LHCN-M2 (cell line): Measurements from ENCODE around the gene FXYD7. TPM values are rescaled to one million over a fixed set of nuclear protein-coding genes. Genes with fewer than 3 reads are reported as not detected.

ENCODE experiments used
- DNase-seq: peaks from one replicate; pipeline ENCODE4 v3.0.0-alpha.2; 2012; ENCODE audit warnings: low read depth
- total RNA-seq: library from RNA; depleted of rRNA; stranded (reverse); fragments of >200 nt; gene quantifications from 2 replicates; pipeline ENCODE4 v1.2.3, GENCODE V29; 2014

The FXYD7 gene
- total RNA-seq, 1 experiment from 2014 or later = not detected

- no peak for DNase-seq
Observed at GRCh38 chr19:35110974-35111373, 32.1 kb upstream of the FXYD7 start.

- DNase-seq = no peak
Observed at GRCh38 chr19:35112995-35113688, 29.9 kb upstream of the FXYD7 start.

GRCh38 chr19:35114353-35115176, 28.5 kb upstream of the FXYD7 start:
- DNase-seq = peak; percentile 30

GRCh38 chr19:35115177-35115951, 27.7 kb upstream of the FXYD7 start, which contains the start of gene FXYD3:
FXYD3 (plus strand) TSS chr19:35115823; CDS start chr19:35119377, 3,554 bp downstream.
- DNase-seq = no peak

- no peak for DNase-seq
Observed at GRCh38 chr19:35116072-35116801, 26.8 kb upstream of the FXYD7 start.

- no peak for DNase-seq
Observed at GRCh38 chr19:35117116-35117515, 25.9 kb upstream of the FXYD7 start.

- DNase-seq = no peak
Observed at GRCh38 chr19:35117799-35118198, 25.3 kb upstream of the FXYD7 start.

- DNase-seq = no peak
Observed at GRCh38 chr19:35118268-35119020, 24.6 kb upstream of the FXYD7 start.

GRCh38 chr19:35119091-35119490, 24.0 kb upstream of the FXYD7 start:
- no peak for DNase-seq

- DNase-seq = no peak
Observed at GRCh38 chr19:35119578-35120155, 23.4 kb upstream of the FXYD7 start.

GRCh38 chr19:35120492-35120891, 22.6 kb upstream of the FXYD7 start:
- DNase-seq = peak; percentile 91

- peak; percentile 34 for DNase-seq
Observed at GRCh38 chr19:35120898-35121297, 22.2 kb upstream of the FXYD7 start.

- DNase-seq = no peak
Observed at GRCh38 chr19:35122687-35123551, 20.1 kb upstream of the FXYD7 start.

- DNase-seq = peak; percentile 62
Observed at GRCh38 chr19:35123573-35123972, 19.5 kb upstream of the FXYD7 start.

GRCh38 chr19:35124098-35125060, 18.7 kb upstream of the FXYD7 start:
- peak; percentile 85 for DNase-seq

- no peak for DNase-seq
Observed at GRCh38 chr19:35125270-35125717, 17.8 kb upstream of the FXYD7 start.

- no peak for DNase-seq
Observed at GRCh38 chr19:35125749-35126623, 17.1 kb upstream of the FXYD7 start.
